GM12878 (cell line): Measurements from ENCODE around the gene CA6. TPM values are rescaled to one million over a fixed set of nuclear protein-coding genes. Genes with fewer than 3 reads are reported as not detected.

ENCODE experiments used
- BCLAF1 ChIP-seq: fragments of 450-650 bp; IDR thresholded peaks from 2 replicates; pipeline ENCODE4 v1.6.1; 2017; ENCODE audit warnings: antibody characterized with exemption, mild to moderate bottlenecking, moderate library complexity
- BMI1 ChIP-seq: fragments of 450-650 bp; IDR thresholded peaks from 2 replicates; pipeline ENCODE4 v1.6.1; 2016; ENCODE audit warnings: mild to moderate bottlenecking, moderate library complexity, borderline replicate concordance
- CREB1 ChIP-seq: IDR thresholded peaks from 2 replicates; pipeline ENCODE4 v1.6.1; 2012; ENCODE audit warnings: low read depth, mild to moderate bottlenecking, inconsistent platforms
- ELK1 ChIP-seq: IDR thresholded peaks from 2 replicates; pipeline ENCODE4 v1.6.1; 2012; ENCODE audit warnings: low read depth, low read length, improper control_type of control experiment
- HDAC2 ChIP-seq: fragments of 200-600 bp; sonication (generic); IDR thresholded peaks from 2 replicates; pipeline ENCODE4 v1.6.1; 2017
- IKZF2 ChIP-seq, 2 experiments: fragments of 450-650 bp; IDR thresholded peaks; 2 replicates each; pipeline ENCODE4 v1.6.1; 2017; ENCODE audit warnings: mild to moderate bottlenecking in 2 of 2, moderate library complexity in 2 of 2
- JUNB ChIP-seq: IDR thresholded peaks from 2 replicates; pipeline ENCODE4 v1.6.1; 2016; ENCODE audit warnings: antibody characterized with exemption, mild to moderate bottlenecking
- NFIC ChIP-seq: IDR thresholded peaks from 2 replicates; pipeline ENCODE4 v1.6.1; 2012; ENCODE audit warnings: low read depth, mild to moderate bottlenecking, inconsistent platforms, low read length, moderate library complexity
- NFYB ChIP-seq: IDR thresholded peaks from 2 replicates; pipeline ENCODE4 v1.6.1; 2011; ENCODE audit warnings: low read depth, mild to moderate bottlenecking, low read length, improper control_type of control experiment, moderate library complexity; ENCODE audit not compliant: insufficient read depth
- NR2C2 ChIP-seq: IDR thresholded peaks from 2 replicates; pipeline ENCODE4 v1.6.1; 2011; ENCODE audit warnings: borderline replicate concordance, low read depth; ENCODE audit not compliant: control insufficient read depth, insufficient read length
- PAX8 ChIP-seq: fragments of 450-650 bp; IDR thresholded peaks from 2 replicates; pipeline ENCODE4 v1.6.1; 2017; ENCODE audit warnings: mild to moderate bottlenecking, moderate library complexity
- PBX3 ChIP-seq: IDR thresholded peaks from 2 replicates; pipeline ENCODE4 v1.6.1; 2011; ENCODE audit warnings: mild to moderate bottlenecking, low read depth, low read length, moderate library complexity; ENCODE audit not compliant: insufficient replicate concordance
- SMAD1 ChIP-seq: fragments of 450-650 bp; IDR thresholded peaks from 2 replicates; pipeline ENCODE4 v1.6.1; 2018; ENCODE audit warnings: mild to moderate bottlenecking, low read depth; ENCODE audit not compliant: partially characterized antibody
- SMC3 ChIP-seq: IDR thresholded peaks from 2 replicates; pipeline ENCODE4 v1.6.1; 2011; ENCODE audit warnings: low read length, improper control_type of control experiment, borderline replicate concordance
- SREBF2 ChIP-seq: IDR thresholded peaks from 2 replicates; pipeline ENCODE4 v1.6.1; 2012; ENCODE audit warnings: mild to moderate bottlenecking, low read length
- TARDBP ChIP-seq: IDR thresholded peaks from 2 replicates; pipeline ENCODE4 v1.6.1; 2016; ENCODE audit warnings: borderline replicate concordance
- ZBTB4 ChIP-seq: fragments of 450-650 bp; formaldehyde crosslinking; IDR thresholded peaks from 2 replicates; pipeline ENCODE4 v1.4.0; 2022; ENCODE audit warnings: mild to moderate bottlenecking, moderate library complexity
- polyA plus RNA-seq, 11 experiments: library from polyadenylated mRNA; depleted of rRNA in 4 of 11; unstranded in 6 of 11; stranded (reverse) in 5 of 11; fragments of >200 nt; fragmentation: Nextera tagmentation in 4 of 11; fragmentation: Illumina TruSeq in 1 of 11; extraction: Ambion mirVana in 4 of 11; extraction: Trizol in 1 of 11; gene quantifications; 1 replicate in 1 of 11; 2 replicates in 10 of 11; pipeline versions ENCODE4 v1.2.1 to v1.2.3, GENCODE V29; 2011 to 2016; ENCODE audit warnings: inconsistent platforms in 2 of 11, missing spikeins in 2 of 11, low read depth in 1 of 11
- total RNA-seq, 4 experiments: library from RNA; depleted of rRNA in 3 of 4; stranded (reverse); fragments of >200 nt in 3 of 4; fragmentation: Illumina TruSeq in 1 of 4; extraction: Trizol in 1 of 4; gene quantifications; 2 replicates each; pipeline versions ENCODE4 v1.2.1 to v1.2.3, GENCODE V29; 2013 to 2021
- TF ChIP-seq, protein P1 (sequence below): IDR thresholded peaks from 2 replicates; pipeline ENCODE4 v1.6.1; 2012; ENCODE audit warnings: low read length, inconsistent platforms

Gene CA6
- total and polyA plus RNA-seq, 10 of the 15 experiments (the other 5 are each of a cell fraction or from before 2014, with no cell fraction given) = not detected

GRCh38 chr1:8938232-8938999 is 7.3 kb upstream of the CA6 start (continued):
- TF ChIP-seq BCLAF1 (no peak), JUNB (no peak), HDAC2 (no peak), NFYB (no peak), SMC3 (no peak), NR2C2 (no peak), IKZF2 (IDR thresholded peaks at IDR 0.05) (no peak), ZBTB4 (CRISPR knock-in tag) (0 out of 2 replicates have a peak, but pooled peaks have one; percentile 45), PAX8 (no peak), SREBF2 (no peak), ELK1 (no peak), PBX3 (peak; percentile 40), BMI1 (no peak), SMAD1 (no peak), CREB1 (no peak), TARDBP (no peak), NFIC (no peak)
- TF ChIP-seq, protein P1, sequence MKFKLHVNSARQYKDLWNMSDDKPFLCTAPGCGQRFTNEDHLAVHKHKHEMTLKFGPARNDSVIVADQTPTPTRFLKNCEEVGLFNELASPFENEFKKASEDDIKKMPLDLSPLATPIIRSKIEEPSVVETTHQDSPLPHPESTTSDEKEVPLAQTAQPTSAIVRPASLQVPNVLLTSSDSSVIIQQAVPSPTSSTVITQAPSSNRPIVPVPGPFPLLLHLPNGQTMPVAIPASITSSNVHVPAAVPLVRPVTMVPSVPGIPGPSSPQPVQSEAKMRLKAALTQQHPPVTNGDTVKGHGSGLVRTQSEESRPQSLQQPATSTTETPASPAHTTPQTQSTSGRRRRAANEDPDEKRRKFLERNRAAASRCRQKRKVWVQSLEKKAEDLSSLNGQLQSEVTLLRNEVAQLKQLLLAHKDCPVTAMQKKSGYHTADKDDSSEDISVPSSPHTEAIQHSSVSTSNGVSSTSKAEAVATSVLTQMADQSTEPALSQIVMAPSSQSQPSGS = 0 out of 2 replicates have a peak, but pooled peaks have one; percentile 33
